GM12878 (cell line): Measurements from ENCODE around the gene ADAT3. TPM values are rescaled to one million over a fixed set of nuclear protein-coding genes. Genes with fewer than 3 reads are reported as not detected.

Experiments
- ASH2L ChIP-seq: fragments of 300-600, 200-600 bp; sonication (generic); IDR thresholded peaks from 2 replicates; pipeline ENCODE4 v1.6.1; 2017; ENCODE audit warnings: low read depth, mild to moderate bottlenecking, borderline replicate concordance
- ATF7 ChIP-seq: fragments of 450-650 bp; IDR thresholded peaks from 2 replicates; pipeline ENCODE4 v1.6.1; 2016; ENCODE audit warnings: low read depth, mild to moderate bottlenecking
- BCL11A ChIP-seq: IDR thresholded peaks from 2 replicates; pipeline ENCODE4 v1.6.1; 2011; ENCODE audit warnings: low read depth, low read length
- BHLHE40 ChIP-seq, 2 experiments: fragments of 450-650 bp in 1 of 2; IDR thresholded peaks; 2 replicates each; pipeline ENCODE4 v1.6.1; 2011 to 2017; ENCODE audit warnings: low read depth in 2 of 2, borderline replicate concordance in 1 of 2, improper control_type of control experiment in 1 of 2, low read length in 1 of 2, mild to moderate bottlenecking in 1 of 2
- BRCA1 ChIP-seq: IDR thresholded peaks from 2 replicates; pipeline ENCODE4 v1.6.1; 2011; ENCODE audit warnings: low read depth, low read length, improper control_type of control experiment
- CBX3 ChIP-seq: fragments of 200-600 bp; sonication (generic); IDR thresholded peaks from 2 replicates; pipeline ENCODE4 v1.6.1; 2016; ENCODE audit warnings: low read depth, borderline replicate concordance
- HDAC2 ChIP-seq: fragments of 200-600 bp; sonication (generic); IDR thresholded peaks from 2 replicates; pipeline ENCODE4 v1.6.1; 2017
- IKZF2 ChIP-seq, 2 experiments: fragments of 450-650 bp; IDR thresholded peaks; 2 replicates each; pipeline ENCODE4 v1.6.1; 2017; ENCODE audit warnings: mild to moderate bottlenecking in 2 of 2, moderate library complexity in 2 of 2
- JUND ChIP-seq: IDR thresholded peaks from 2 replicates; pipeline ENCODE4 v1.6.1; 2012; ENCODE audit warnings: low read depth, mild to moderate bottlenecking, low read length, improper control_type of control experiment, moderate library complexity
- MEF2A ChIP-seq: IDR thresholded peaks from 2 replicates; pipeline ENCODE4 v1.6.1; 2011; ENCODE audit warnings: low read depth, mild to moderate bottlenecking, low read length, moderate library complexity; ENCODE audit not compliant: insufficient read depth
- NKRF ChIP-seq: fragments of 450-650 bp; conservative IDR thresholded peaks from 2 replicates; pipeline ENCODE4 v1.6.1; 2017; ENCODE audit warnings: mild to moderate bottlenecking, moderate library complexity
- NR2C2 ChIP-seq: IDR thresholded peaks from 2 replicates; pipeline ENCODE4 v1.6.1; 2011; ENCODE audit warnings: borderline replicate concordance, low read depth; ENCODE audit not compliant: control insufficient read depth, insufficient read length
- PAX5 ChIP-seq: IDR thresholded peaks from 2 replicates; pipeline ENCODE4 v1.6.1; 2011; ENCODE audit warnings: low read depth, low read length, borderline replicate concordance
- PBX3 ChIP-seq: IDR thresholded peaks from 2 replicates; pipeline ENCODE4 v1.6.1; 2011; ENCODE audit warnings: mild to moderate bottlenecking, low read depth, low read length, moderate library complexity; ENCODE audit not compliant: insufficient replicate concordance
- RAD51 ChIP-seq: fragments of 450-650 bp; IDR thresholded peaks from 2 replicates; pipeline ENCODE4 v1.6.1; 2016; ENCODE audit warnings: moderate library complexity, mild to moderate bottlenecking, inconsistent platforms
- RB1 ChIP-seq: fragments of 450-650 bp; formaldehyde crosslinking; IDR thresholded peaks from 2 replicates; pipeline ENCODE4 v1.6.1; 2017; ENCODE audit warnings: mild to moderate bottlenecking, borderline replicate concordance
- SMAD1 ChIP-seq: fragments of 450-650 bp; IDR thresholded peaks from 2 replicates; pipeline ENCODE4 v1.6.1; 2018; ENCODE audit warnings: mild to moderate bottlenecking, low read depth; ENCODE audit not compliant: partially characterized antibody
- SP1 ChIP-seq: IDR thresholded peaks from one replicate; pipeline ENCODE4 v1.6.1; 2011; ENCODE audit warnings: low read depth, low read length
- SPI1 ChIP-seq: IDR thresholded peaks from 2 replicates; pipeline ENCODE4 v1.6.1; 2011; ENCODE audit warnings: low read depth, mild to moderate bottlenecking, low read length, moderate library complexity, borderline replicate concordance; ENCODE audit not compliant: insufficient read depth
- SRF ChIP-seq, 2 experiments: IDR thresholded peaks; 2 replicates each; pipeline ENCODE4 v1.6.1; 2011; ENCODE audit warnings: low read depth in 2 of 2, low read length in 2 of 2, mild to moderate bottlenecking in 1 of 2, moderate library complexity in 1 of 2
- TARDBP ChIP-seq: IDR thresholded peaks from 2 replicates; pipeline ENCODE4 v1.6.1; 2016; ENCODE audit warnings: borderline replicate concordance
- ZBTB40 ChIP-seq: fragments of 450-650 bp; IDR thresholded peaks from 2 replicates; pipeline ENCODE4 v1.6.1; 2016; ENCODE audit warnings: mild to moderate bottlenecking, moderate library complexity, borderline replicate concordance
- ZNF24 ChIP-seq: fragments of 450-650 bp; IDR thresholded peaks from 2 replicates; pipeline ENCODE4 v1.6.1; 2017; ENCODE audit warnings: antibody characterized with exemption, mild to moderate bottlenecking
- ZNF274 ChIP-seq: IDR thresholded peaks from one replicate; pipeline ENCODE4 v1.8.0; 2011; ENCODE audit not compliant: insufficient read length, insufficient read depth
- polyA plus RNA-seq, 11 experiments: library from polyadenylated mRNA; depleted of rRNA in 4 of 11; unstranded in 6 of 11; stranded (reverse) in 5 of 11; fragments of >200 nt; fragmentation: Nextera tagmentation in 4 of 11; fragmentation: Illumina TruSeq in 1 of 11; extraction: Ambion mirVana in 4 of 11; extraction: Trizol in 1 of 11; gene quantifications; 1 replicate in 1 of 11; 2 replicates in 10 of 11; pipeline versions ENCODE4 v1.2.1 to v1.2.3, GENCODE V29; 2011 to 2016; ENCODE audit warnings: inconsistent platforms in 2 of 11, missing spikeins in 2 of 11, low read depth in 1 of 11
- total RNA-seq, 4 experiments: library from RNA; depleted of rRNA in 3 of 4; stranded (reverse); fragments of >200 nt in 3 of 4; fragmentation: Illumina TruSeq in 1 of 4; extraction: Trizol in 1 of 4; gene quantifications; 2 replicates each; pipeline versions ENCODE4 v1.2.1 to v1.2.3, GENCODE V29; 2013 to 2021

The ADAT3 gene
- total and polyA plus RNA-seq, 10 of the 15 experiments (the other 5 are each of a cell fraction or from before 2014, with no cell fraction given), result 0.27 to 11.8 (median 7.7) TPM; not detected in 3

GRCh38 chr19:1856698-1857603 is 48.2 kb upstream of the ADAT3 start (continued):
- TF ChIP-seq ZBTB40, result no peak
- TF ChIP-seq BHLHE40 (IDR thresholded peaks at IDR 0.05; ENCODE audit: borderline replicate concordance in 1 of 2, low read depth in 2 of 2, low read length in 1 of 2), result peak; percentile 62 to 94; a peak in 3 of 4 replicates
- TF ChIP-seq PAX5, result no peak
- TF ChIP-seq SP1, result no peak
- no peak for TF ChIP-seq ATF7
- TF ChIP-seq ZNF274, result no peak
- peak; percentile 95 for TF ChIP-seq SPI1
- no peak for TF ChIP-seq PBX3
- TF ChIP-seq NR2C2, result no peak
- no peak for TF ChIP-seq SRF (IDR thresholded peaks at IDR 0.05; ENCODE audit: low read depth in 2 of 2, low read length in 2 of 2)
- no peak for TF ChIP-seq BCL11A
- no peak for TF ChIP-seq CBX3
- no peak for TF ChIP-seq SMAD1
- no peak for TF ChIP-seq ZNF24
- TF ChIP-seq RAD51, result no peak
- peak; percentile 22 to 40; a peak in 1 of 4 replicates for TF ChIP-seq IKZF2 (IDR thresholded peaks at IDR 0.05)
- peak; percentile 74 for TF ChIP-seq NKRF
- no peak for TF ChIP-seq HDAC2
- TF ChIP-seq TARDBP, result no peak
- TF ChIP-seq BRCA1, result no peak
- no peak for TF ChIP-seq JUND
- peak; percentile 33; the same call in 1 of the 2 replicates for TF ChIP-seq RB1
- TF ChIP-seq MEF2A, result no peak
- TF ChIP-seq ASH2L, result no peak
